GM12873 (cell line): ENCODE data around the gene ANKRD6.

Experiments used
- CTCF ChIP-seq: IDR thresholded peaks from 2 replicates; pipeline ENCODE4 v1.5.1; 2012; ENCODE audit warnings: low read depth, mild to moderate bottlenecking, moderate library complexity, low read length, control low read depth; ENCODE audit not compliant: insufficient read depth; ENCODE audit errors: missing control alignments

ANKRD6 gene

DNA sequence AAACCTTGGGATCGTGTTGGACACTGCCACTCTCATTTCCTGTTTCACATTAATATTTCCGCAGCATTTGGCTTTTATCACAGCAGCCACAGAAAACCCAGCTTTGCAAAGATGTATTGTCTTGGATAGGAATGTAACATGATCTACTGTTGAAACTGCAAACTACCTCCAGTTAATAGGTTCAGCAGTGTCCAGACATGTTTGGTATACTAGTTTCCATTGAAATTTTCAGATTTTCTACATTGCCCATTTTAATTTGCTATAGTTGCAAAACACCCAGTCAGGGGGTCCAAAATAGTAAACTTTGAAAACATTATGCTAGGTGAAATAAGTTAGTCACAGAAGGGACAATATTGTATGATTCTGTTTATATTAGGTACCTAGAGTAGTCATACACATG lies 3.3 kb downstream of the ANKRD6 start:
- TF ChIP-seq CTCF, result no peak

DNA sequence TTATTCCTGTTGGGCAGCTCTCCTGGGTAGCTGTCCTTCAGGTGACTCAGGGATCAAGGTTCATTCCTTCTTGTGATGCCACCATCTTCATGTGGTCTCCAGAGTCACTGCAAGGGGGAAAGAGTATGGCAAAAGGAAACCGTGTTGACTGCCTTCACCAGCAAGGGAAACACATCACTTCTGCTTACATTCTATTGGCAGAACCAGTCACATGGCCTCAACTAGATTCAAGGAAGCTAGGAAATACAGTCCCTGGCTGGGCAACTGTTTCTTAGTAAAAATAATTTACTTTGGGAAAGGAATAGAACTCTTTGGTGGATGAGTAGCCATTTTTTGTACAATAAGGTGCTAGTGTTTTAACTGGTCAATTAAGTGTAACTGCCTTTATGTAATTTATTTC lies 5.3 kb downstream of the ANKRD6 start:
- no peak for TF ChIP-seq CTCF

DNA sequence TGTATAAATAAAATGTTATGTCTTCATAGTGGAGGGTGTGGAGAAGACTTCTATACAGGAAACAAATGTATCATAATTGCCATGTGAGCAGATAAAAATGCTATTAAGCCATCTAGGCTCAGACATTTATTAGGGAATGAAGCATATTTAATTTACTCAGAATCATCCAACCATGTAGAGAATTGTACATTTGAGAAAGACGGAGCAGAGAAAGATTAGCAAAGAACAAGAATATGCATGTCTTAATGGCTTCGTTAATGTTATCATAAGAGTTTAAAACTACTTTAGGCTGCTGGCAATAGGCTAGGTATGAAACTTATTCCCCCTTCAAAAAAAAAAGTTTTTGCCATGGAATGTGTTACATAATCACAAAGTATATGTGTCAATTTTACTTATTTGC lies 6.1 kb downstream of the ANKRD6 start:
- no peak for TF ChIP-seq CTCF

DNA sequence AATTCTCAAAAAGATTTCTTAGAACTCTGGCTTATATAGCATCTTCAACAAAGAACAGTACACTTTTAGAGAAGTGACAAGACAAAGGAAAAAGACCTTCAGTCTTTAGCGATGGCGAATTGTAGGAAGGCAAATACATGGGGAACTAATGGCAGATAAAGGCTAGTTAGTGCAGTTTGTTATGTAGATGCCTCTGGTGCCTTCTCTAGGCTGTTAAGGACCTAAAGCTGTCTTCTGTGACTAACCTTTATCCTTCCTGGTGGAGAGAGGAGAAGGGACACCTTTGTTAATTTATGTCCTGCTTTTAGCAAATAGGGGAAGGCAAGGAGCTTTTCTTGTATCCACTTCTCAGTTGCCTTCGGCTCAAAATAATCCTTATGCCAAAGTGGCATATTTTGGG lies 7.2 kb downstream of the ANKRD6 start:
- TF ChIP-seq CTCF, result no peak

DNA sequence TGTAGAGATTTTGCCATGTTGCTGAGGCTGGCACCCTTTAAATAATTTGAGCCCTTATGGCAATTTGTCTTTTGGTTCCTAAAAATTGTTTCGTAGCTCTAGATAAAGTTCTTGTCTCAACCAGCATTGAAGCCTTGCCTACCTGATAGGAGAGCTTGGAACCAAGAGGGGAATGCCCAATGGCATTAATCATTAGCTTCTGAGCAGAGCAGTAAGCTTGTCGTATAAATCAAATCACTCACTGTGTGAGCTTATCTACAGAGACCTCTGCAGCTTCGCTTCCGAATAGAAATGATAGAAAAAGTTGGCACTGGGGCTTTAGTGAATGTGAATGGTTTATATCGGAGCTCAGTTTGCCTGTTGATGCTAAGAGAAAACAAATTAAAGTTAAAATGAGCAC lies 10.7 kb downstream of the ANKRD6 start:
- TF ChIP-seq CTCF, result no peak

GRCh38 chr6:89449193-89449592 lies 16.2 kb downstream of the ANKRD6 start:
- no peak for TF ChIP-seq CTCF

- TF ChIP-seq CTCF, result no peak
Measured at GRCh38 chr6:89452281-89452680, 19.3 kb downstream of the ANKRD6 start.

- TF ChIP-seq CTCF, result no peak
Measured at GRCh38 chr6:89454300-89454699, 21.3 kb downstream of the ANKRD6 start.
